ENCODE measurements around the gene SEC24D. TPM values are rescaled to one million over a fixed set of nuclear protein-coding genes. Genes with fewer than 3 reads are reported as not detected.

The SEC24D gene
- total RNA-seq, 1 experiment from 2014 or later, result 61.5 TPM

- H3K36me3 Mint-ChIP-seq (ENCODE audit: insufficient read depth in 1 of 3, low read depth in 3 of 3), result no peaks in the 10 kb centered on the region
- no CpG with 5 or more reads among the region's 2 CpGs for WGBS (ENCODE audit: extremely low coverage, insufficient read length, low lambda C conversion rate)
Observed at GRCh38 chr4:118849867-118850487, 14.1 kb upstream of the SEC24D start.

More at GRCh38 chr4:118849867-118850487, 14.1 kb upstream of the SEC24D start:
- Histone ChIP-seq H4K20me1 (ENCODE audit: control insufficient read depth, insufficient read depth, insufficient read length) (no peaks in the 10 kb centered on the region), H2BK15ac (ENCODE audit: low read depth, low read length) (no peak overlapping the region), H3T11ph (ENCODE audit: low read length) (no peak overlapping the region), H2AFZ (ENCODE audit: low read length) (no peak overlapping the region), H3K9ac (ENCODE audit: extremely low read depth, insufficient read length, low read length) (peak overlapping the region; percentile 16), H3K56ac (ENCODE audit: insufficient read length, low read depth, low read length) (no peak overlapping the region), H3K4ac (ENCODE audit: low read depth, low read length) (no peak overlapping the region), H2BK12ac (ENCODE audit: insufficient read length, low read depth, low read length) (no peak overlapping the region), H2BK120ac (ENCODE audit: low read depth, low read length, poor library complexity, severe bottlenecking) (peak overlapping the region; percentile 57), H3K18ac (ENCODE audit: insufficient read length, low read depth, low read length) (no peak overlapping the region), H3K9me3 (ENCODE audit: control insufficient read depth, low read depth, low read length) (no peaks in the 10 kb centered on the region), H3K14ac (ENCODE audit: insufficient read depth, low read length) (no peak overlapping the region), H4K8ac (replicated peaks; ENCODE audit: insufficient read length, low read depth, low read length) (no peak overlapping the region), H3K79me2 (ENCODE audit: insufficient read depth, low read length) (no peaks in the 10 kb centered on the region; the same call in 1 of the 2 replicates), H3K23ac (ENCODE audit: insufficient read length, low read depth, low read length) (no peak overlapping the region), H3K27me3 (ENCODE audit: insufficient read depth, low read length) (no peaks in the 10 kb centered on the region), H3K23me2 (ENCODE audit: insufficient read length, low read depth, low read length, poor library complexity, severe bottlenecking) (peaks cover 3% of the 10 kb centered on the region), H2BK20ac (ENCODE audit: low read depth, low read length, poor library complexity, severe bottlenecking) (no peak overlapping the region), H3K4me2 (ENCODE audit: insufficient read depth, insufficient read length, low read length) (peak overlapping the region; percentile 98), H2BK5ac (ENCODE audit: insufficient read length, low read length) (no peak overlapping the region), H4K91ac (ENCODE audit: insufficient read length, low read depth, low read length) (no peak overlapping the region), H3K4me1 (ENCODE audit: insufficient read depth, low read length) (peaks cover 9% of the 10 kb centered on the region; the same call in 1 of the 2 replicates), H3K79me1 (ENCODE audit: insufficient read depth, low read depth, low read length, poor library complexity, severe bottlenecking) (no peaks in the 10 kb centered on the region), H3K27ac (ENCODE audit: insufficient read length, low read depth, low read length) (peak overlapping the region; percentile 98), H4K5ac (ENCODE audit: insufficient read length, low read depth, low read length) (no peak overlapping the region), H2AK5ac (ENCODE audit: insufficient read length, low read length) (no peak overlapping the region)
- TF ChIP-seq CTCF (conservative IDR thresholded peaks at IDR 0.05), result no peak
- peak overlapping the region; percentile 93 to 98 (median 98) for H3K27ac Mint-ChIP-seq
- DNase-seq, result peak; percentile 66
- no peaks in the 10 kb centered on the region for H3K27me3 Mint-ChIP-seq (ENCODE audit: low read depth)
- no peaks in the 10 kb centered on the region for H3K9me3 Mint-ChIP-seq
- peaks cover 55 to 57% of the 10 kb centered on the region in 2 experiments for H3K4me1 Mint-ChIP-seq
- peak overlapping the region; percentile 77 to 89 for H3K4me3 Mint-ChIP-seq
